Measurements from ENCODE around the gene SLC6A11. TPM values are rescaled to one million over a fixed set of nuclear protein-coding genes. Genes with fewer than 3 reads are reported as not detected.

SLC6A11 gene
- total RNA-seq: 0.03 and 0.13 TPM in 2 replicates

GRCh38 chr3:10816019-10816862, at the start of gene SLC6A11:
SLC6A11 (plus strand) TSS chr3:10816228; CDS start chr3:10816266, 38 bp downstream.

Other genes starting within 250 kb of the SLC6A11 start
- gene SLC6A1, start 176.5 kb downstream of the SLC6A11 start, total RNA-seq: 0.10 and 0.13 TPM in 2 replicates

Data from smooth muscle cell of the pulmonary artery (primary cell).